OCI-LY1 (cell line): Measurements from ENCODE around the gene NOSTRIN.

Experiments used
- H2AFZ ChIP-seq: fragments of 200-600 bp; sonication (generic), shearing (Covaris generic); 2 replicates; pipeline ENCODE4 v1.6.0; 2014; ENCODE audit warnings: antibody characterized with exemption, mild to moderate bottlenecking, low read length
- H3F3A ChIP-seq: fragments of 200-600 bp; sonication (generic), shearing (Covaris generic); 2 replicates; pipeline ENCODE4 v1.6.0; 2014; ENCODE audit warnings: mild to moderate bottlenecking, antibody characterized with exemption, low read length, moderate library complexity; ENCODE audit not compliant: insufficient read depth
- H3K27ac ChIP-seq: fragments of 200-600 bp; sonication (generic); 2 replicates; pipeline ENCODE4 v1.5.1; 2014; ENCODE audit warnings: low read length, mixed run types, mild to moderate bottlenecking, low read depth; ENCODE audit not compliant: poor library complexity, severe bottlenecking
- H3K27me3 ChIP-seq: fragments of 200-600 bp; sonication (generic); 2 replicates; pipeline ENCODE4 v1.6.0; 2014; ENCODE audit warnings: antibody characterized with exemption, mild to moderate bottlenecking, low read length, moderate library complexity; ENCODE audit not compliant: insufficient read depth
- H3K36me3 ChIP-seq: fragments of 200-600 bp; sonication (generic); 2 replicates; pipeline ENCODE4 v1.6.1; 2014; ENCODE audit warnings: mild to moderate bottlenecking, antibody characterized with exemption, low read length, moderate library complexity, mixed read lengths; ENCODE audit not compliant: insufficient read depth
- H3K4me1 ChIP-seq: fragments of 200-600 bp; sonication (generic); 2 replicates; pipeline ENCODE4 v1.5.1; 2014; ENCODE audit warnings: mild to moderate bottlenecking, low read length, moderate library complexity; ENCODE audit not compliant: insufficient read depth, severe bottlenecking
- H3K4me2 ChIP-seq: fragments of 200-600 bp; sonication (generic), shearing (Covaris generic); 2 replicates; pipeline ENCODE4 v1.6.1; 2014; ENCODE audit warnings: low read length
- H3K4me3 ChIP-seq: fragments of 200-600 bp; sonication (generic); 2 replicates; pipeline ENCODE4 v1.5.1; 2014; ENCODE audit warnings: low read length, low read depth, mild to moderate bottlenecking, mixed read lengths; ENCODE audit not compliant: poor library complexity, severe bottlenecking
- H3K79me2 ChIP-seq: fragments of 200-600 bp; shearing (Covaris generic); 2 replicates; pipeline ENCODE4 v1.6.1; 2016; ENCODE audit warnings: mixed run types, low read length, mixed read lengths; ENCODE audit not compliant: insufficient read depth
- H3K9ac ChIP-seq: fragments of 200-600 bp; sonication (generic), shearing (Covaris generic); 2 replicates; pipeline ENCODE4 v1.6.1; 2014; ENCODE audit warnings: mild to moderate bottlenecking, low read length, mixed read lengths
- H3K9me2 ChIP-seq: fragments of 200-600 bp; sonication (generic), shearing (Covaris generic); 2 replicates; pipeline ENCODE4 v1.6.1; 2014; ENCODE audit warnings: low read depth, mild to moderate bottlenecking, low read length, mixed read lengths
- H3K9me3 ChIP-seq: fragments of 200-600 bp; shearing (Covaris generic); 2 replicates; pipeline ENCODE4 v1.6.1; 2014; ENCODE audit warnings: low read length, mixed read lengths
- H4K20me1 ChIP-seq: fragments of 200-600 bp; sonication (generic), shearing (Covaris generic); 2 replicates; pipeline ENCODE4 v1.6.0; 2016; ENCODE audit warnings: mild to moderate bottlenecking, low read length; ENCODE audit not compliant: insufficient read depth
- CTCF ChIP-seq: fragments of 200-600 bp; sonication (generic), shearing (Covaris generic); IDR thresholded peaks from 2 replicates; pipeline ENCODE4 v1.5.1; 2017; ENCODE audit warnings: mild to moderate bottlenecking, antibody characterized with exemption, low read length, moderate library complexity, mixed read lengths
- EZH2 ChIP-seq: fragments of 200-600 bp; sonication (generic), shearing (Covaris generic); IDR thresholded peaks from 2 replicates; pipeline ENCODE4 v1.8.0; 2017; ENCODE audit warnings: borderline replicate concordance, mixed run types, mild to moderate bottlenecking, antibody characterized with exemption, low read length, moderate library complexity, mixed read lengths

The NOSTRIN gene

GRCh38 chr2:168903888-168904287 lies 101.5 kb downstream of the NOSTRIN start:
- no peaks in the 10 kb centered on the region for H3K27me3 ChIP-seq

GRCh38 chr2:168904358-168904757 lies 101.9 kb downstream of the NOSTRIN start:
- no peaks in the 10 kb centered on the region for H3K27me3 ChIP-seq
- TF ChIP-seq EZH2 (no peak), CTCF (no peak)
- no peak overlapping the region for H3K27ac ChIP-seq
- H3K9me2 ChIP-seq: no peaks in the 10 kb centered on the region
- H3K4me1 ChIP-seq: no peaks in the 10 kb centered on the region
- H2AFZ ChIP-seq: no peak overlapping the region
- no peak overlapping the region for H3K4me3 ChIP-seq
- no peaks in the 10 kb centered on the region for H3K9me3 ChIP-seq
- no peaks in the 10 kb centered on the region for H3K36me3 ChIP-seq
- no peak overlapping the region for H3K9ac ChIP-seq
- no peaks in the 10 kb centered on the region for H4K20me1 ChIP-seq
- no peaks in the 10 kb centered on the region for H3F3A ChIP-seq
- H3K4me2 ChIP-seq: no peak overlapping the region
- no peaks in the 10 kb centered on the region for H3K79me2 ChIP-seq

More at GRCh38 chr2:168903888-168904287, 101.5 kb downstream of the NOSTRIN start:
- Histone ChIP-seq H3K9ac (no peak overlapping the region), H3K9me2 (no peaks in the 10 kb centered on the region), H3K36me3 (no peaks in the 10 kb centered on the region), H3K9me3 (no peaks in the 10 kb centered on the region), H3K4me2 (no peak overlapping the region), H3K79me2 (no peaks in the 10 kb centered on the region), H3K27ac (no peak overlapping the region), H4K20me1 (no peaks in the 10 kb centered on the region), H3K4me1 (no peaks in the 10 kb centered on the region), H3F3A (no peaks in the 10 kb centered on the region), H3K4me3 (no peak overlapping the region), H2AFZ (no peak overlapping the region)
- no peak for TF ChIP-seq EZH2
- TF ChIP-seq CTCF: no peak

- Histone ChIP-seq H3K4me1 (no peaks in the 10 kb centered on the region), H3K79me2 (no peaks in the 10 kb centered on the region), H4K20me1 (no peaks in the 10 kb centered on the region), H3K4me3 (no peak overlapping the region), H3K9me2 (no peaks in the 10 kb centered on the region), H3K9me3 (no peaks in the 10 kb centered on the region), H3F3A (no peaks in the 10 kb centered on the region), H3K27me3 (peaks cover 6% of the 10 kb centered on the region; the same call in 1 of the 2 replicates), H2AFZ (no peak overlapping the region), H3K9ac (no peak overlapping the region), H3K4me2 (no peak overlapping the region), H3K27ac (no peak overlapping the region), H3K36me3 (no peaks in the 10 kb centered on the region)
- no peak for TF ChIP-seq EZH2
- no peak for TF ChIP-seq CTCF
Measured at GRCh38 chr2:168907940-168908662, 105.7 kb downstream of the NOSTRIN start.
